Measurements from ENCODE around the gene MAST4. TPM values are rescaled to one million over a fixed set of nuclear protein-coding genes. Genes with fewer than 3 reads are reported as not detected.

Gene MAST4
- total RNA-seq, 1 donor from 2014 or later: 22.3 TPM

DNA sequence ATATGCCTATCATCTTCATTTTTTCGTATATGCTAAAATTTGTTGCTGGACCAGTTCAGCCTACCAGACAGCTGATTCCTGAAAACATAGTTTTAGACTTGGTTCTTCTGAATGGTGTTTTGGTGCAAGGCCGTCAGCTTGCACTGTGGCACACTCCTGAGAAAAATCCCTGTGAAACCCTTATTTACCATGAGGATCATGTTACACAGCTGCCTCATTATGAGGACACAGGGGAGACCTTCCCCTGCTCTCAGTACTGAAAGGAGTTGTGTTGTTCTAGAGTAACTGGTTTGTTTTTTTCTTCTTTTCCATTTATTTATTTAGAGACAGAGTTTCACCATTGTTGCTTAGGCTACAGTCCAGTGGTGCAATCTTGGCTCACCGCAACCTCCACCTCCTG lies 37.6 kb downstream of the MAST4 start:
- DNase-seq (ENCODE audit: low read depth): no peak
- Histone ChIP-seq H2AFZ (ENCODE audit: low read depth, low read length) (no peak overlapping the region), H3K27me3 (ENCODE audit: insufficient read depth, low read length) (no peaks in the 10 kb centered on the region), H3K36me3 (ENCODE audit: insufficient read depth, low read length) (no peaks in the 10 kb centered on the region), H3K27ac (ENCODE audit: low read depth, low read length) (no peak overlapping the region), H3K79me2 (ENCODE audit: insufficient read depth, low read length) (no peaks in the 10 kb centered on the region), H3K9ac (ENCODE audit: low read length) (no peak overlapping the region), H3K4me3 (ENCODE audit: insufficient read depth, low read depth, low read length) (no peak overlapping the region), H4K20me1 (ENCODE audit: insufficient read depth, low read length) (no peaks in the 10 kb centered on the region), H3K4me1 (ENCODE audit: insufficient read depth, low read length) (no peaks in the 10 kb centered on the region), H3K4me2 (ENCODE audit: low read length) (no peak overlapping the region), H3K9me3 (ENCODE audit: insufficient read depth, low read depth, low read length) (no peaks in the 10 kb centered on the region)
- Mint-ChIP-seq H3K4me3 (ENCODE audit: unreplicated experiment) (no peak overlapping the region), H3K27me3 (ENCODE audit: low read depth, unreplicated experiment) (no peaks in the 10 kb centered on the region), H3K4me1 (ENCODE audit: low read depth, unreplicated experiment) (peaks cover 9% of the 10 kb centered on the region), H3K27ac (ENCODE audit: unreplicated experiment) (no peak overlapping the region), H3K9me3 (ENCODE audit: unreplicated experiment) (no peaks in the 10 kb centered on the region), H3K36me3 (ENCODE audit: low read depth, unreplicated experiment) (no peaks in the 10 kb centered on the region)
- no peak for FAIRE-seq
- TF ChIP-seq, protein P1, sequence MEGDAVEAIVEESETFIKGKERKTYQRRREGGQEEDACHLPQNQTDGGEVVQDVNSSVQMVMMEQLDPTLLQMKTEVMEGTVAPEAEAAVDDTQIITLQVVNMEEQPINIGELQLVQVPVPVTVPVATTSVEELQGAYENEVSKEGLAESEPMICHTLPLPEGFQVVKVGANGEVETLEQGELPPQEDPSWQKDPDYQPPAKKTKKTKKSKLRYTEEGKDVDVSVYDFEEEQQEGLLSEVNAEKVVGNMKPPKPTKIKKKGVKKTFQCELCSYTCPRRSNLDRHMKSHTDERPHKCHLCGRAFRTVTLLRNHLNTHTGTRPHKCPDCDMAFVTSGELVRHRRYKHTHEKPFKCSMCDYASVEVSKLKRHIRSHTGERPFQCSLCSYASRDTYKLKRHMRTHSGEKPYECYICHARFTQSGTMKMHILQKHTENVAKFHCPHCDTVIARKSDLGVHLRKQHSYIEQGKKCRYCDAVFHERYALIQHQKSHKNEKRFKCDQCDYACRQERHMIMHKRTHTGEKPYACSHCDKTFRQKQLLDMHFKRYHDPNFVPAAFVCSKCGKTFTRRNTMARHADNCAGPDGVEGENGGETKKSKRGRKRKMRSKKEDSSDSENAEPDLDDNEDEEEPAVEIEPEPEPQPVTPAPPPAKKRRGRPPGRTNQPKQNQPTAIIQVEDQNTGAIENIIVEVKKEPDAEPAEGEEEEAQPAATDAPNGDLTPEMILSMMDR (IDR thresholded peaks at IDR 0.05; ENCODE audit: insufficient read depth, low read depth, low read length): no peak
- TF ChIP-seq EZH2 (IDR thresholded peaks at IDR 0.05; ENCODE audit: insufficient read depth, low read length): no peak

GRCh38 chr5:66634601-66635000 lies 38.4 kb downstream of the MAST4 start:
- H4K20me1 ChIP-seq (ENCODE audit: insufficient read depth, low read length): no peaks in the 10 kb centered on the region
- Mint-ChIP-seq H3K36me3 (ENCODE audit: low read depth, unreplicated experiment) (no peaks in the 10 kb centered on the region), H3K9me3 (ENCODE audit: unreplicated experiment) (no peaks in the 10 kb centered on the region), H3K27me3 (ENCODE audit: low read depth, unreplicated experiment) (no peaks in the 10 kb centered on the region), H3K27ac (ENCODE audit: unreplicated experiment) (no peak overlapping the region), H3K4me1 (ENCODE audit: low read depth, unreplicated experiment) (peaks cover 9% of the 10 kb centered on the region), H3K4me3 (ENCODE audit: unreplicated experiment) (no peak overlapping the region)
- H3K27ac ChIP-seq (ENCODE audit: low read depth, low read length): no peak overlapping the region
- DNase-seq (ENCODE audit: low read depth) (no peak), FAIRE-seq (no peak)
- no peak for TF ChIP-seq EZH2 (IDR thresholded peaks at IDR 0.05; ENCODE audit: insufficient read depth, low read length)
- TF ChIP-seq, protein P1 (IDR thresholded peaks at IDR 0.05; ENCODE audit: insufficient read depth, low read depth, low read length): no peak
- no peak overlapping the region for H2AFZ ChIP-seq (ENCODE audit: low read depth, low read length)
- no peaks in the 10 kb centered on the region for H3K36me3 ChIP-seq (ENCODE audit: insufficient read depth, low read length)
- H3K9ac ChIP-seq (ENCODE audit: low read length): no peak overlapping the region
- H3K4me2 ChIP-seq (ENCODE audit: low read length): no peak overlapping the region
- no peaks in the 10 kb centered on the region for H3K4me1 ChIP-seq (ENCODE audit: insufficient read depth, low read length)
- no peaks in the 10 kb centered on the region for H3K79me2 ChIP-seq (ENCODE audit: insufficient read depth, low read length)
- H3K4me3 ChIP-seq (ENCODE audit: insufficient read depth, low read depth, low read length): no peak overlapping the region
- no peaks in the 10 kb centered on the region for H3K27me3 ChIP-seq (ENCODE audit: insufficient read depth, low read length)
- H3K9me3 ChIP-seq (ENCODE audit: insufficient read depth, low read depth, low read length): no peaks in the 10 kb centered on the region

GRCh38 chr5:66637994-66638393 lies 41.8 kb downstream of the MAST4 start:
- Histone ChIP-seq H3K36me3 (ENCODE audit: insufficient read depth, low read length) (no peaks in the 10 kb centered on the region), H2AFZ (ENCODE audit: low read depth, low read length) (no peak overlapping the region), H3K4me1 (ENCODE audit: insufficient read depth, low read length) (no peaks in the 10 kb centered on the region), H3K4me2 (ENCODE audit: low read length) (no peak overlapping the region), H3K79me2 (ENCODE audit: insufficient read depth, low read length) (no peaks in the 10 kb centered on the region), H3K4me3 (ENCODE audit: insufficient read depth, low read depth, low read length) (no peak overlapping the region), H3K9ac (ENCODE audit: low read length) (no peak overlapping the region), H3K9me3 (ENCODE audit: insufficient read depth, low read depth, low read length) (no peaks in the 10 kb centered on the region), H3K27ac (ENCODE audit: low read depth, low read length) (no peak overlapping the region), H3K27me3 (ENCODE audit: insufficient read depth, low read length) (no peaks in the 10 kb centered on the region), H4K20me1 (ENCODE audit: insufficient read depth, low read length) (no peaks in the 10 kb centered on the region)
- TF ChIP-seq, protein P1 (IDR thresholded peaks at IDR 0.05; ENCODE audit: insufficient read depth, low read depth, low read length): no peak
- TF ChIP-seq EZH2 (IDR thresholded peaks at IDR 0.05; ENCODE audit: insufficient read depth, low read length): no peak
- no peak overlapping the region for H3K27ac Mint-ChIP-seq (ENCODE audit: unreplicated experiment)
- H3K4me1 Mint-ChIP-seq (ENCODE audit: low read depth, unreplicated experiment): peaks cover 9% of the 10 kb centered on the region
- no peaks in the 10 kb centered on the region for H3K9me3 Mint-ChIP-seq (ENCODE audit: unreplicated experiment)
- no peak overlapping the region for H3K4me3 Mint-ChIP-seq (ENCODE audit: unreplicated experiment)
- no peaks in the 10 kb centered on the region for H3K27me3 Mint-ChIP-seq (ENCODE audit: low read depth, unreplicated experiment)
- no peaks in the 10 kb centered on the region for H3K36me3 Mint-ChIP-seq (ENCODE audit: low read depth, unreplicated experiment)
- DNase-seq (ENCODE audit: low read depth): no peak
- no peak for FAIRE-seq
